ENCODE data around the gene TM9SF1.

Gene TM9SF1

DNA sequence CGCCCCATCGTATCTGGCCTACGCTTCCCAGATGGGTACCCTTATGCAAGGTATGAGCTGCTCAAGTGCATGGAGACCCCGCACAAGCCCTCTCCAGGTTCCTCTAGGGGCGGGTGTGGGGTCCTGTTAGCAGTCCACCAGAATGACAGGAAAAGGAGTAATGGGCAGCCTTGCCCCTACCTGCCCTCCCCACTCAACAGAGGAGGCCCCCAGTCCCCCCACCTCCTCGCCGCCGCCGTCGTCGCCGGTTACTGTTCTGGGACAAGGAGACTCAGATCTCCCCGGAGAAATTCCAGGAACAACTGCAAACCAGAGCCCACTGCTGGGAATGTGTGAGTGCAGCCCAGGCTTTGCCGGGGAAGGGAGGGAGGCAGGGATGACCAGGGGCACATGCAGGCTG lies 17.4 kb downstream of the TM9SF1 start:
- Histone ChIP-seq H3K27me3 (replicated peaks) (no peaks in the 10 kb centered on the region), H3K4me3 (ENCODE audit: low read depth, low read length) (no peak overlapping the region), H3K27ac (no peak overlapping the region), H3K36me3 (replicated peaks) (peaks cover 56% of the 10 kb centered on the region)
- in situ Hi-C loops (cut with HindIII; ENCODE audit: low pct_ligation_motif_present, low sequenced_read_pairs): no loop called here
- TF ChIP-seq, protein P1, sequence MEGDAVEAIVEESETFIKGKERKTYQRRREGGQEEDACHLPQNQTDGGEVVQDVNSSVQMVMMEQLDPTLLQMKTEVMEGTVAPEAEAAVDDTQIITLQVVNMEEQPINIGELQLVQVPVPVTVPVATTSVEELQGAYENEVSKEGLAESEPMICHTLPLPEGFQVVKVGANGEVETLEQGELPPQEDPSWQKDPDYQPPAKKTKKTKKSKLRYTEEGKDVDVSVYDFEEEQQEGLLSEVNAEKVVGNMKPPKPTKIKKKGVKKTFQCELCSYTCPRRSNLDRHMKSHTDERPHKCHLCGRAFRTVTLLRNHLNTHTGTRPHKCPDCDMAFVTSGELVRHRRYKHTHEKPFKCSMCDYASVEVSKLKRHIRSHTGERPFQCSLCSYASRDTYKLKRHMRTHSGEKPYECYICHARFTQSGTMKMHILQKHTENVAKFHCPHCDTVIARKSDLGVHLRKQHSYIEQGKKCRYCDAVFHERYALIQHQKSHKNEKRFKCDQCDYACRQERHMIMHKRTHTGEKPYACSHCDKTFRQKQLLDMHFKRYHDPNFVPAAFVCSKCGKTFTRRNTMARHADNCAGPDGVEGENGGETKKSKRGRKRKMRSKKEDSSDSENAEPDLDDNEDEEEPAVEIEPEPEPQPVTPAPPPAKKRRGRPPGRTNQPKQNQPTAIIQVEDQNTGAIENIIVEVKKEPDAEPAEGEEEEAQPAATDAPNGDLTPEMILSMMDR (IDR thresholded peaks at IDR 0.05; ENCODE audit: low read depth, low read length, missing control alignments): no peak
- DNase-seq: no peak

DNA sequence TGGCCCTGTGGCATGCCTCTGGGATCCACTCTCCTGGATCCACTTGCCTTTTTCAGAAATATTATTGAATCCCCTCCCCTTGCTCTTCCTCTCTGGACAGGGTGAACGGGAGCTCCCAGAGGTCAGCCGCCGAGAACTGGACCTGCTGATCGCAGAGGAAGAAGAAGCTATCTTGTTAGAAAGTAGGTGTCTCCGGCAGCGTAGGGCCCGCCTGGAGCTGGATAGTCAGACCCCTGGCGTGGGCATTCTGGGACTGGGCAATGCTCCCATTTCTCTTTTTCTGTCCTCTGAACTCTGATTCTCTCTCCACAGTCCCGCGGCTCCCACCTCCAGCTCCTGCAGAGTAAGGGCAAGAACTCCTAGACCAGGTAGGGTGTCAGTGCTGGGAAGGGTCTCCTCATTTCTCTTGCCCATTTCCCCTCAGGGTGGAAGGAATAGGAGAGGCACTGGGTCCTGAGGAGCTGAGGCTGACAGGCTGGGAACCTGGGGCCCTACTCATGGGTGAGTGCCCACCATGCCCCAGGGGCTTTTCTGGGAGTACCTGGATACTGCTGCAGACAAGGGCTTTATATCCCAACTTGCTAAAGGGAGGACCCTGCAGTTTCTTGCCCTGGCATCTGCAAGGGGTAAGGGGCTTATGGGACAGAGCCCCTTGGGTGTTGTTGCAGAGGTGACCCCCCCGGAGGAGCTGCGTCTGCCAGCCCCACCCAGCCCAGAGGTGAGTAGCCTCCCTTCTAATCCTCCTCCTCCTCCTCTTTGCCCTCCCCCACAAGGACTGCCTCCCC lies 18.0 kb downstream of the TM9SF1 start:
- no peak for DNase-seq
- Histone ChIP-seq H3K36me3 (replicated peaks) (peaks cover 49% of the 10 kb centered on the region), H3K27me3 (replicated peaks) (no peaks in the 10 kb centered on the region), H3K27ac (no peak overlapping the region), H3K4me3 (ENCODE audit: low read depth, low read length) (no peak overlapping the region)
- TF ChIP-seq, protein P1 (IDR thresholded peaks at IDR 0.05; ENCODE audit: low read depth, low read length, missing control alignments): no peak
- in situ Hi-C loops (cut with HindIII; ENCODE audit: low pct_ligation_motif_present, low sequenced_read_pairs): no loop called here

GRCh38 chr14:24176599-24176998 lies 18.6 kb downstream of the TM9SF1 start:
- Histone ChIP-seq H3K27ac (no peak overlapping the region), H3K36me3 (replicated peaks) (peaks cover 43% of the 10 kb centered on the region), H3K4me3 (ENCODE audit: low read depth, low read length) (no peak overlapping the region), H3K27me3 (replicated peaks) (no peaks in the 10 kb centered on the region)
- in situ Hi-C loops (cut with HindIII; ENCODE audit: low pct_ligation_motif_present, low sequenced_read_pairs): no loop called here
- DNase-seq: no peak
- TF ChIP-seq, protein P1 (IDR thresholded peaks at IDR 0.05; ENCODE audit: low read depth, low read length, missing control alignments): no peak

- H3K27me3 ChIP-seq (replicated peaks): no peaks in the 10 kb centered on the region
- peak overlapping the region; percentile 64 for H3K4me3 ChIP-seq (ENCODE audit: low read depth, low read length)
- TF ChIP-seq, protein P1 (IDR thresholded peaks at IDR 0.05; ENCODE audit: low read depth, low read length, missing control alignments): no peak
- H3K36me3 ChIP-seq (replicated peaks): peaks cover 14% of the 10 kb centered on the region
- DNase-seq: no peak
- H3K27ac ChIP-seq: no peak overlapping the region
- in situ Hi-C loops (cut with HindIII; ENCODE audit: low pct_ligation_motif_present, low sequenced_read_pairs): no loop called here
These were observed 22.4 kb downstream of the TM9SF1 start for GRCh38 chr14:24172871-24173281.

- in situ Hi-C loops (cut with HindIII; ENCODE audit: low pct_ligation_motif_present, low sequenced_read_pairs): no loop called here
- H3K4me3 ChIP-seq (ENCODE audit: low read depth, low read length): peak overlapping the region; percentile 64
- no peak for DNase-seq
- TF ChIP-seq, protein P1 (IDR thresholded peaks at IDR 0.05; ENCODE audit: low read depth, low read length, missing control alignments): no peak
- H3K27ac ChIP-seq: no peak overlapping the region
- H3K36me3 ChIP-seq (replicated peaks): peaks cover 16% of the 10 kb centered on the region
- H3K27me3 ChIP-seq (replicated peaks): no peaks in the 10 kb centered on the region
These were observed 22.9 kb downstream of the TM9SF1 start for GRCh38 chr14:24172261-24172860.

All from brain microvascular endothelial cell (primary cell).